Stimulated activated CD4-positive, alpha-beta T cell treated with anti-CD3 and anti-CD28 coated beads, TNF-alpha, amount 100 ng/mL, for 1 hour (primary cell): ENCODE results near the gene SLC25A26.

ENCODE experiments used
- DNase-seq, 3 donors: peaks; one replicate each; pipeline ENCODE4 v3.0.0-alpha.2; 2020; ENCODE audit warnings: low read depth in 3 of 3, low spot score in 1 of 3

SLC25A26 gene, protein sequence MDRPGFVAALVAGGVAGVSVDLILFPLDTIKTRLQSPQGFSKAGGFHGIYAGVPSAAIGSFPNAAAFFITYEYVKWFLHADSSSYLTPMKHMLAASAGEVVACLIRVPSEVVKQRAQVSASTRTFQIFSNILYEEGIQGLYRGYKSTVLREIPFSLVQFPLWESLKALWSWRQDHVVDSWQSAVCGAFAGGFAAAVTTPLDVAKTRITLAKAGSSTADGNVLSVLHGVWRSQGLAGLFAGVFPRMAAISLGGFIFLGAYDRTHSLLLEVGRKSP

DNA sequence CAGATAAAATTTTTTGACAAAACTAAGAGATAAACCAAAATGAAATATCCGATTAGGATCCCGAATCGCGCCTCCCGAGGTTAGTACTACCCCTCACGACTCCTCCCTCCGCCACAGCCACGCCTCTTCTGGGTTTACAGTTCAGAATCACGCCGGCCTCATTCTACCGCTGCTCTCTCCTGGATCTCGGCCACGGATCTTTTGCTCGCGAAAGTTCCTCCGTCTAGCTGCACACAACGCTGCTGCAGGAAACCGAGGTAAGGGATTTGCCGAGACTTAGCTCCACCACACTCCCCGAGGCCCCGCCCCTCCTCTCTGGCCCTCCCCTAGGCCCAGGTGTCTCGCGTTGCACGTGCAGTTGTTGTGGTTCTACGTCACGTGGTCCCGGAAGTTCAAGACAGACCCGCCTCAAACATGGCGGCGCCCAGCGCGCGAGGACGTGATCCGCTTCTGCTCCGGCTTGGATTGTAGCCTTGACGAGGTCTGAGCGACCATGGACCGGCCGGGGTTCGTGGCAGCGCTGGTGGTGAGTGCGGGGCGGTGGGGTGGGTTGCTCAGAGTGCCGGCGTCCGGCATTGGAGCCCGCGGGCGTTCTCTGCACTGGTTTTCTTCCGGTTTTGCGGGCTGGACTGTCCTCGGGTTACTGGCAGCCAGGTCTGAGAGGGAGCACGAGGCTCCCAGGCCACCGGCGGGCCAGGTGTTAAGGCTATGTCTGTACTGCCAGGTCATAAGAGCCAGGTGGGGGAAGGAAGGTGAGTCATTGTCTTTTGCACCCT, at the start of gene SLC25A26:
SLC25A26 (plus strand) TSS at position 400 of the 776 bp plus-strand sequence; CDS start at position 494, 94 bp downstream.
- DNase-seq: peak; percentile 91 to 93 (median 93)

DNA sequence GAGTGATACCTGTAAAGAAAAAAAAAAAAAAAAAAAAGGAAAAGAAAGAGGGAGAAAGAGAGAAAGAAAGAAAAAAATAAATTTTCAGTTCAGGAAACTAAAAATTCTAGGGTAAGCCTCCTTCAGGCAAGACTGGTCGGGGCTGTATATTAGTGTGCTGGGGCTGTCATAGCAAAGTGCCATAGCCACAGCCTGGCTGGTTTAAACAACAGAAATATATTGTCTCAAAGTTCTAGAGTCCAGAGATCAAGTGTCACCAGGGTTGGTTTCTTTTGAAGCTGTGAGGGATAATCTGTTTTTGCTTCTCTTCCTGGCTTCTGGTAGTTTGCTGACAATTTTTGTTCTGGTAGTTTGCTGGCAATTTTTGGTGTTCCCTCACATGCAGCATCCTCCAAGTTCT, 48.4 kb upstream of the SLC25A26 start:
- no peak for DNase-seq

DNA sequence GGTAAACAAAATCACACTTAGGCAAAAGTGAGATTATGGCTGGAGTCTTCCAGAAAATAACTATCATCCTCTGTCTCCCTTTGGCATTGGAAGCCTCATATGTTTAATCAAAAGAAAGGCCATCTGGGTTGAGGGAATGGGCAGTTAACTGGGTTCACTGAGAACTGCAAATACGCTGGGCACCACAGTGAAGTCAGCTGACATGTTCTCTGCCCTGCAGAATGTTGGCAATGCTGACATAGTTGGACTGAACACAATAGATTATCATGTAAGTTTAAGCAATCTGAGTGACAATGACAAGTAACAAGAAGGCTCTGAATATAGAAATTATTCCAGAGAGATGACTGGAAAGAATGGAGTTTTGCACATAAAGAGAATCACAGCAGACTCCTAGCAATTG, 43.8 kb upstream of the SLC25A26 start:
- DNase-seq: no peak

DNA sequence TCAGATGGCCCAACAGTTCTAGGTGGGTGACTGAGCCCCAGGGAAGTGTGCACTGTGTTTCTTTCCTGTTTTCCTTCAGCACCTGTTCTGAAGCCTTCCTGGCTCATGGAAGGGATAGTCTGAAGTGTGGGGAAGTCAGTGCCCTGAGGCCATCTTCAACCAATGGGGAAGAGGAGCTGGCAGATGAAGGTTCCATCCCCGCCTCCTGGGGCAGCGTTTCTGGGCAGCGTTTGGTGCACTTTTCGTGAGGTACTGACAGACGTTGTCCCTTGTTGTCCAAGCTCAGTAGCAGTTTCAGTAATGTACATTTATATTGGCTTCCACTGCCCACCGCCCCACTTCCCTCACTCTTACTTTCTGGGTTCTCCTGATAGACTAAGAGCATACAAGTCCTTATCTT, 42.6 kb upstream of the SLC25A26 start:
- DNase-seq: no peak

DNA sequence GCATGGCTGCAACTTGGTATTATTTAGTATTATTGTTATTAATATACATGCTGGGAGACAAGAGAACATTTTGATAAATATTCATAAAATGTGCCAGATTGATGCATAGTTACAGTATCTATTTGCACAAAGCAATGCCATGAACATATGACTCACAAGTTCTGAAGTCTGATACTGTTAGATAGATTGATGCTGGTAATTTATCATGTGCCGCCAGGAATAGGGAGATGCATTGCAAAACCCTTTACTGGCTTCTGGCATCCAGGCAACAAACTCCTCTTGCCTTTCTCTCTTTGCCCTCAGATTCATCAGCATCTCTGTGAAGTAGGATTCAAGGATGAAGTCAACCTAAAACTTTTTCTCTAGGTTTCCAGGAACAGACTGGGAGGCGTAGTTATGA, 41.0 kb upstream of the SLC25A26 start:
- DNase-seq: no peak

DNA sequence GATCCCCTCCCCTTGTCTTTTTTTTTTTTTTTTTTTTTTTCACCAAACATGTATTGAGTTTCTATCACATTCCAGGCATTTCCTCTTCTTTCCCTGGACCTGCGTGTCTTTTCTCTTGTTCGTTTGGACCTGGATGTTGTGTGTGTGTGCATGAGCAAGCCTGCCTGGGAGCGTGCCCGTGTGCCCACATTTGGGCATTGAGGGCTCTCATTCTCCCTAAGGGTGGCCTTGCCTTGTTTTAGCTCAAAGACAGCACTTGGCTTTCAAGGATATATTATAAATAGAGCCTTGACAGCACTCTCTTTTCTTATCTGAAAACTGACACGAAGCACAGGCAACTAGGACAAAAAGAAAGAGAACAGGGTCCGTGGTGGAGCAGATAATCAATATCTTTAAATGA, 39.0 kb upstream of the SLC25A26 start:
- no peak for DNase-seq

DNA sequence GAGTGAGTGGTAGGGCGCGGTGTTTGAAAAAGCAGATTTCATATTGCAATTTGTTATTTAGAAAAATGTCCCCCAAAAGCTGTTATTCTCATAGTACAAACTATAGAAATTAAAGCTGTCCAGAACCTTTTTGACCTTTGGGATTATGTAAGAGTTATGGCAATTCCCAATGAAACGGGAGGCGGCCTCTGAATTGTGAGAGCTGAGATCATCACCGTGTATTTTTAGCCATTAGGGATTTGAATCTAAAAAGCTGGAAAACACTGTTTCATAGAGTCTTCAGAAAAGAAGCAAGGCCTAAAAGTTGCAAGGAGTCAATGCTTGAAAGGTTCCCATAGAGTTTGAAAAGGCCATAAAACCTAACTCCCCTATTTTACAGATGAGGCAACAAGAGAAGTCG, 38.6 kb upstream of the SLC25A26 start:
- no peak for DNase-seq

DNA sequence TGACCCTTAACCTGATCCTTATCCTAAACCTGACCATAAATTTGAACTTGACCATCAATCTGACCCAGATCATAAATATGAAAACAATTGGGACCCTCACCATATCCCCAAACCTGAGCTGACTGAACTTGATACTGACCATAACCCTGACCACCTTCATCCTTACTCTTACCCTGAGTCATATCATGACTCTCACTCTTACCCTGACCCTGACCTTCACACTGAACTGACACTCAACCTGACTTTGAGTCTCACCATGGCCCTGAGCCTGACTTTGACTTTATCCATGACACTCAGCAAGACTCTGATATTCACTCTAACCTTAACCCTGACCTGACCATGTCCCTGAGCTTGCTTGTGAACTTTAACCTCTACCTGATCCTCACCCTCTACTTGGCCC, 34.3 kb upstream of the SLC25A26 start:
- no peak for DNase-seq

DNA sequence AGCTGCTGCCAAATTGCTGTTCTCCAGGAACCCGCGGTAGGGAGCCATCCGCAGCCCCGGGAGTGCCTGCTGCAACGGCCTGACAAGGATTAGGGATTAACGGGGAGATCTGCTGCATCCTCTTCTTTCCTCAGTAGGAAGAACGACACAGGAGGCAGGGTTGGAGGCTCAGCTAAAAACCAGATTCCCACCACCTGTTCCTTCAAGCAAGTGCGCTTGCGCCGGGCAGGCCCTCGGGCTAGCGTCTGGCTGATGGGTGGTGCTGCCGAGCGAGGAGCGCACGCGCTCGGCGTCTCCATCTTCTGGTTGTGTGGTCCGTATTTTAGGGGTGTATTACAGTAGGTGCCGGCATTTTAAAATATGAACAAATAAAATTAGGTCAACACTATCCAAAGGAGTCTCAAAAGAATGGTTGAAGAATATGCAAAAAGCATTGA, 25.4 kb upstream of the SLC25A26 start:
- no peak for DNase-seq

DNA sequence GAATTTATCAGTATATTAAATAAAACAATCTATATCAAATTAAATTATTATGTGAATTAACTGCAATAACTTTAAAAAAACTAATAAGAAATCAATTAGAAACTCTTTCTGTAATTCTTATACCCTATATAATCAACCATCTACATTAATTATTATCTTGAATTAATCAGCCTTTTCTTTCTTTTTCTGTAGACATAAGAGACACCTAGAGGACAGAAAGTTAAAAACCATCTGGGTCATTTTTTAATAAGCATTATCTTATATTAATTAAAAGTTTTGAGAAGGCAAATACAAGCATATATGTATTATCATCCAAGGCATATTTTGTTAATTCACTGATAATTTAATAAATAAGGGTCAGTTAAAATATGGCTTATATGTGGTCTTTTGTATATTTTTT, 24.2 kb upstream of the SLC25A26 start:
- DNase-seq: no peak

DNA sequence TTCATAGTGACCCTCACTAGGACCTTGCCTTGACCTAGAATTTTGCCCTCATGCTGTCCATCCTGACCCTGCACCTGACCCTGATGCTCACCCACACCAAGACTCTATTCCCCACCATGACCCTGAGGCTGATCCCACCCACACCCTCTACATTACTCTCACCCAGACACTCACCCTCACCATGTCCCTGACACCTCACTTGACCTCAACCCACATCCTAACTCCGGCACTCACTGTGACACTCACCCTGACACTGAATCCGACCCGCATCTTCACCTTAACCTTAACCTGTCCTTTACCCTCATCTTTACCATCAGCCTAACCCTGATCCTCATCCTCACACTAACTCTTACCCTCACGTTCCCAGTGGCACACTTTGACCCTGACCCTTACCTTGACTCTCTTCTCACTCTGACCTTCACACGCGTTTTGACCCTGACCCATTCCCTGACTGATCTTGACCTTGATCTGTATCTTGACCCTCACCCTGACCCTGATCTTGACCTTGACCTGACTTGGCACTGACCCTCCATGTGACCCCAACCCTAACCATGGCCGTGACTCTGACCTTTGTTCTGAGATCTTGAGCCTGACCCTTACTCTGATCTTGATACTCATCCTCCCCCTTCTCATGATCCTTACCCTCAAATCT, 22.2 kb upstream of the SLC25A26 start:
- DNase-seq: no peak

DNA sequence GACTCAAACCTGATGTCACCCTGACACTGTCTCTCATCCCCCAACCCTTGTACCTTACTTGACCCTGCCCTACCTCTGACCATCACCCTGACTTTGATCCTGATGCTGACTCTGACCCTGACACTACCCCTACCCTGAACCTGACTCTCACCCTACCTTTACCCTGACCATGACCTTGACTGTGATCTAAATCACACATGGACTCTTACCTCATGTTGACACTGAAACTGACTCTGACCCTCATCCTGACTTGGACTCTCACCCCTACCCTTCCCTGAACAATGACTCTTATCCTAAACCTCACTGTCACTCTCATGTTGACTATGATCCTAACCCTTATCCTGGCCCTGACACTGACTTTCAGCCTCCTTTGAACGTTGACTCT, 21.7 kb upstream of the SLC25A26 start:
- no peak for DNase-seq

DNA sequence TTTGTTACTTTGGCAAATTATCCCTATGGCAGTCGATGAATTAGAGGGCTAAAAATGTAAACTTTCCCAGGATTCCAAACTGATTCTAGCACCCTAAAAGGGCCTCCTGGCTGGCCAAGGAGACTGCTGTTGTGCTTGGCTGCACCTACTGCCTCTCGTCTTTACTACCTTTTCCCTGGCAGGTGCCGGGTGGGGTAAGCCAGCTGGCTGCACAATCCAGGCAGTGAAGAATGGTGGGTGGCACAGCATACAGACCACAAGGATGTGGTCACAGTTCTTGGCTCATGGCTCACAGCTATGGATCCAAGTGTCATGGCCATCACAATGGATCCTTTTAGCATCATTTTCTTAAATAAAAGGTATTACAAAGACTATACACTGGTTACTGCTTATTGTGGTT, 20.7 kb upstream of the SLC25A26 start:
- DNase-seq: no peak

DNA sequence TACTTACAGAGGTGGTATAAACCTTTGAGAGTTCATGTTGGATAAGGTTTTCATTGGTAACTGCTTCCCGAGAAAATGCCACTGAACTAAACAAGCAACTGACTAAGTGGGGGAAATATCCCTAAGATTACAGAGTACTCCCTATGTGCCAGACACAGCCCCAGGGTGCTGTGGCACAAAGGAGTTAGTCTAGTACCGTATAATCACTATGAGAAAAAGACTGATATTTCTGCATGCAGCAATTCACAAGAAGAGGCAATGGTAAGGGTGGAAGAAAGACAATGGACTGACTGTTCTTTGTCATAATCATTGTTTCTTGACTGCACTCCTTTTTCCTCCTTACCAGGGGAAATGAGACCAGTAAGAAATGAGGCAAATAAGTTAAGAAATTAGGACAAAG, 20.0 kb upstream of the SLC25A26 start:
- DNase-seq: no peak

DNA sequence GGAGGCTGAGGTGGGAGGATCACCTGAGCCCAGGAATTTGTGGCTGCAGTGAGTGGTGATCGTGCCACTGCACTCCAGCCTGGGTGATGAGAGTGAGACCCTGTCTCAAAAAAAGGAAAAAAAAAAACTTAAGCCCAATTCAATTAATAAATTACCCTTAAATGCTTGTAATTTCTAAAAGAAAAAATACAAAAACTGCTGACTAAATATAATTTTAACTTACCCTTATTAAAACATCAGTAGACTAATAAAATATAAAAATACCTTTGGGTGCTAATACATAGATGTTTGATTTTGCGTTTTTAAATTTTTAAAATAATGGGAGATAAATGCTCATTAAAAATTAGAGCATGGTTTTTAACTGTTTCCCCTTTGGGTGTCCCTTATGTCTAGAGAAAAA, 17.5 kb upstream of the SLC25A26 start:
- DNase-seq: no peak

DNA sequence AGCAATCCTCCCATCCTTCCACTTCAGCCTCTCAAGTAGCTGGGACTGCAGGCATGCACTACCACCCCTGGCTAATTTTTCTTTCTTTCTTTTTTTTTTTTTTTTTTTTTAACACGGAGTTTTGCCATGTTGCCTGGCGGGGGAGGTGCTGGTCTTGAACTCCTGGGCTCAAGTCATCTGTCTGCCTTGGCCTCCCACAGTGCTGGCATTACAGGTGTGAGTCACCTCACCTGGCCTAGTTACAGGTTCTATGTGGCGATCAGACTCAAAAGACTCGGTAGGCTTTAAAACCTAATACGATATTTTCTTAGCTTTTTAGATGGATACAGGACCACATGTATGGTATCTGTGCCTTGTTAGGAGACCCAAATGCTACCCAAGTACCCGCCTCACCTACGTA, 14.0 kb upstream of the SLC25A26 start:
- no peak for DNase-seq

DNA sequence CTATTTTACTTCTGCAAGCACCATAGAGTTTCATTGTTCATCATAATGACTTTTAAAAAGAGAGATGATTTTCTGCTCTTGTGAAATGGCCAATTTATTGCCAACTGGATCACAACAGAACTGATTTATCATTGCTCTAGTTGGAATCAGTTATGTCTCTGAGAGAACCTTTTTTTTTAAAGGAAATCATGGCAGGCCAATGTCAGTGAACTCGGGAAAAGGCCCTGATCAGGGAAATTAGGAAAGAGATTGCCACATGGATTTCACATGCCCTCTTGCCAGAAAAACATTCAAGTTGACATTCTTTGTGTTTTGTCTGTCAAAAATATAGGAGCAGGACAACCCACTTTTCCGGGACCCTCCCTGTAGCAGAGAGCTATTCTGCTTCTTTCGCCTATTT, 12.6 kb upstream of the SLC25A26 start:
- DNase-seq: no peak

DNA sequence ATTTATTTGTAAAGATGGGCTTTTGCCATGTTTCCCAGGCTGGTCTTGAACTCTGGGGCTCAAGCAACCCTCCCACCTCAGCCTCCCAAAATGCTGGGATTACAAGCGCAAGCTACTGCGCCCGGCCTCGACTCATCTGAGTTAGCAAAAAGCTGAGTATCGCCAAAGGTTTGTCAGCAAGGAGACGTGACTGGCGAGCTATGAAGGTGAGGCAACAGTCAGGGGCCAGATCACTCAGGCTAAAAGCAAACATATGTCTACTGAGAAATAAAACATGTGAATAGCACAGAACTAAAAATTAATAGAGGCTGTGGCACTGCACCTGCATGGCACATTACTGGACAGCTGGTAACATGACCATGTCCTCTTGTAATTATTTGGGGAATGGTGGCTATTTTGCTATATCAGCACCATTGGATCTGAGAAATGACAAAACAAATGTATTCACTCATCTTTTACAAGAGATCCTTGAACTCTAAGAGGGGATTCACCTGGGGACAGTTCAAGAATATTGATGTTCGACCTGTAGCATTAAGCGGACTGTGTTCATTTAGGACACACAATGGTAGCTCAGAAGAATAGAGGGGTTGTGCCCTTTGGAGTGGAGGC, 10.0 kb upstream of the SLC25A26 start:
- DNase-seq: no peak

DNA sequence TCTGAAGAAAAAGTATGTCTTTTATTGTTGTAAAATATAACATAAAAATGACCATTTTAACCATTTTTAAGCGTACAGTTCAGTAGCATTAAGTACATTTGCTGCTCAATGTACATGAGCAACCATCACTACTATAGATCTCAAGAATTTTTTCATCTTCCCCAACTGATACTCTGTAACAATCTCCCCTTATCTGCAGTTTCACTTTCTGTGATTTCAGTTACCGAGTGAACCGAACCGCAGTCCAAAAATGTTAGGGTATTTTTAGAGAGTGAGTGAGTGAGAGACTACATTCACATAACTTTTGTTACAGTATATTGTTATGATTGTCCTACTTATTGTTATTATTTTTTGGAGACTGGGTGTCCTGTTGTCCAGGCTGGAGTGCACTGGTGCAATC, 9.0 kb upstream of the SLC25A26 start:
- DNase-seq: no peak

DNA sequence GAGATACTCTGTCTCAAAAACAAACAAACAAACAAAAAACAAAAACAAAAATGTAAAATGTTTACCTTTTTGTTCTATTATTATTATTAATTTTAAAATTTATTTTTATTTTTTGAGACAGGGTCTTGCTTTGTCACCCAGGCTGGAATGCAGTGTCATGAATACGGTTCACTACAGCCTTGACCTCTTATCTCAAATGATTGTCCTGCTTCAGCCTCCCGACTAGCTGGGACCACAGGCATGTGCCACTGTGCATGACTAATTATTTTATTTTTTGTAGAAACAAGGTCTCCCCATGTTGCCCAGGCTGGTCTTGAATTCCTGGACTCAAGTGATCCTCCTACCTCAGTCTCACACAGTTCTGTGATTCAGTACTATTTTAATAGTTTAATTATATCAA, 5.7 kb upstream of the SLC25A26 start:
- no peak for DNase-seq

DNA sequence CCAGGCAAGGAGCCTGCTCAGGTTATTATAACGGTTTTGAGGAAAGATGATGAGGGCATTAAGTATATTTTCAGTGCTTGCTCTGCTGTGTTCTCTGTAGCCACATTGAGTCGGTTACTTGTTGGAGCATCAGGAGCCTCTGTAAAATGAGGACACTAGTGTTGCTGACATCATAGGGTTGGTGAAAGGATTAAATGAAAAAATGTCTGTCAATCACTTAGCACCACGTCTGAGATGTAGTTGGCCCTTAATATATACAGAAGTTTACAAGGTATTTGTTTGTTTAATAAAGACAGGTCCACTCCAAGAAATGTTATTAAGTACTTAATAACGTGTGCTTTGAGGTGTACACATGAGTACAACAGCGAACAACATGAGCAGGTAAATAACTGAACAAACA, 735 bp upstream of the SLC25A26 start:
- no peak for DNase-seq

DNA sequence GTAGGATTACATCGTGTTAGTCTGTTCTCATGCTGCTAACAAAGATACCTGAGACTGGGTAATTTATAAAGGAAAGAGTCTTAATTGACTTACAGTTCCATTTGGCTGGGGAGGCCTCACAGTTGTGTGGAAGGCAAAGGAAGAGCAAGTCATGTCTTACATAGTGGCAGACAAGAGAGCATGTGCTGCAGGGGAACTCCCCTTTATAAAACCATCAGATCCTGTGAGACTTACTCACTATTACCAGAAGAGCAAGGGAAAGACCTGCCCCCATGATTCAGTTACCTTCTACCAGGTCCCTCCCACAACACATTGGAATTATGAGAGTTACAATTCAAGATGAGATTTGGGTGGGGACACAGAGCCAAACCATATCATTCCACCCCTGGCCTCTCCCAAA, 3.4 kb downstream of the SLC25A26 start:
- DNase-seq: no peak
